OCI-LY7 (cell line): ENCODE measurements around the gene TBX2. TPM values are rescaled to one million over a fixed set of nuclear protein-coding genes. Genes with fewer than 3 reads are reported as not detected.

Experiments
- BruUV-seq: library from RNA; stranded (reverse); fragments of 400-500 nt; replicated peaks from 2 replicates; lab custom pipeline; 2021; lab: Mats Ljungman, UMichigan
- CTCF ChIA-PET: fragments of 300-600 bp; sonication (Branson Sonifier 250); formaldehyde crosslinking; loops from one replicate; lab custom pipeline; 2022; ENCODE audit warnings: antibody characterized with exemption; ENCODE audit not compliant: unreplicated experiment; lab: Charles Lee
- POLR2A ChIA-PET: fragments of 300-600 bp; sonication (Branson Sonifier 250); formaldehyde crosslinking; loops from one replicate; lab custom pipeline; 2022; ENCODE audit warnings: antibody characterized with exemption; lab: Charles Lee
- DNase-seq: peaks from one replicate; pipeline ENCODE4 v3.0.0-alpha.2; 2015; ENCODE audit warnings: low spot score
- H2AFZ ChIP-seq: fragments of 200-600 bp; sonication (generic), shearing (Covaris generic); 2 replicates; pipeline ENCODE4 v1.6.1; 2014; ENCODE audit warnings: mild to moderate bottlenecking, antibody characterized with exemption, low read length, moderate library complexity
- H3K27ac ChIP-seq: fragments of 200-600 bp; sonication (generic); 2 replicates; pipeline ENCODE4 v1.5.1; 2014; ENCODE audit warnings: mixed run types, low read depth, mild to moderate bottlenecking, moderate library complexity, low read length, inconsistent platforms; ENCODE audit not compliant: poor library complexity, severe bottlenecking
- H3K36me3 ChIP-seq: fragments of 200-600 bp; sonication (generic); 2 replicates; pipeline ENCODE4 v1.6.1; 2014; ENCODE audit warnings: mild to moderate bottlenecking, antibody characterized with exemption, low read length, moderate library complexity, mixed read lengths; ENCODE audit not compliant: insufficient read depth
- H3K4me1 ChIP-seq: fragments of 200-600 bp; sonication (generic); 2 replicates; pipeline ENCODE4 v1.5.1; 2014; ENCODE audit warnings: mild to moderate bottlenecking, low read length; ENCODE audit not compliant: insufficient read depth, poor library complexity, severe bottlenecking
- H3K4me2 ChIP-seq: fragments of 200-600 bp; sonication (generic); 2 replicates; pipeline ENCODE4 v1.6.1; 2014; ENCODE audit warnings: mild to moderate bottlenecking, low read length
- H3K4me3 ChIP-seq: fragments of 200-600 bp; sonication (generic); 2 replicates; pipeline ENCODE4 v1.5.1; 2014; ENCODE audit warnings: mild to moderate bottlenecking, low read depth, low read length; ENCODE audit not compliant: poor library complexity, severe bottlenecking
- H3K79me2 ChIP-seq: fragments of 200-600 bp; sonication (generic); 2 replicates; pipeline ENCODE4 v1.6.1; 2016; ENCODE audit warnings: low read depth, mild to moderate bottlenecking, low read length, moderate library complexity, mixed read lengths; ENCODE audit not compliant: insufficient read depth
- H3K9me2 ChIP-seq: fragments of 200-600 bp; sonication (generic); 2 replicates; pipeline ENCODE4 v1.6.1; 2016; ENCODE audit warnings: mild to moderate bottlenecking, low read length, mixed read lengths; ENCODE audit not compliant: insufficient read depth
- H3K9me3 ChIP-seq: fragments of 200-600 bp; sonication (generic); 2 replicates; pipeline ENCODE4 v1.6.1; 2014; ENCODE audit warnings: mild to moderate bottlenecking, mixed run types, low read length, mixed read lengths
- H4K20me1 ChIP-seq: fragments of 200-600 bp; sonication (generic); 2 replicates; pipeline ENCODE4 v1.6.1; 2014; ENCODE audit warnings: mild to moderate bottlenecking, antibody characterized with exemption, low read length, moderate library complexity, mixed read lengths; ENCODE audit not compliant: insufficient read depth
- CTCF ChIP-seq: fragments of 200-600 bp; sonication (generic); conservative IDR thresholded peaks from 2 replicates; pipeline ENCODE4 v1.5.1; 2014; ENCODE audit warnings: mild to moderate bottlenecking, antibody characterized with exemption, low read length, moderate library complexity, mixed read lengths
- EZH2phosphoT487 ChIP-seq: fragments of 200-600 bp; sonication (generic); IDR thresholded peaks from 2 replicates; pipeline ENCODE4 v1.6.1; 2018; ENCODE audit warnings: low read depth, borderline replicate concordance, mild to moderate bottlenecking, mixed run types, antibody characterized with exemption, low read length, moderate library complexity, mixed read lengths
- intact Hi-C: fragments of 100-400 bp; cut with micrococcal nuclease; formaldehyde crosslinking; loops from one replicate; pipeline ENCODE4 v1.10.0; 2022; ENCODE audit not compliant: unreplicated experiment
- total RNA-seq, 2 experiments: library from RNA; depleted of rRNA in 1 of 2; stranded (reverse); fragments of >200 nt in 1 of 2; shearing (Covaris generic) in 1 of 2; gene quantifications; 2 replicates each; pipeline ENCODE4 v1.2.3, GENCODE V29; 2014 to 2022

TBX2 gene
- total RNA-seq, 2 experiments from 2014 or later, result not detected

- intact Hi-C loops, result no loop called here
- ChIA-PET POLR2A (interaction anchor here (0.5 kb wide), 1 partner anchor 700 kb away, joined by 4 read pairs; no protein-coding TSS in a partner anchor), CTCF (no interaction called here)
These were observed 42.6 kb downstream of the TBX2 start for GRCh38 chr17:61442136-61442775.

GRCh38 chr17:61442878-61443474, 43.3 kb downstream of the TBX2 start:
- H3K4me3 ChIP-seq, result no peak overlapping the region
- no peaks in the 10 kb centered on the region for H3K9me3 ChIP-seq
- no peaks in the 10 kb centered on the region for H3K4me1 ChIP-seq
- H2AFZ ChIP-seq, result no peak overlapping the region
- TF ChIP-seq CTCF (no peak), EZH2phosphoT487 (no peak)
- no peaks in the 10 kb centered on the region for H3K9me2 ChIP-seq
- H3K79me2 ChIP-seq, result no peaks in the 10 kb centered on the region
- DNase-seq, result no peak
- POLR2A ChIA-PET, result interaction anchor here (0.5 kb wide), 1 partner anchor 370 kb away, joined by 3 read pairs; no protein-coding TSS in a partner anchor
- no peak overlapping the region for H3K27ac ChIP-seq
- intact Hi-C loops, result no loop called here
- no peak overlapping the region for H3K4me2 ChIP-seq
- H3K36me3 ChIP-seq, result no peaks in the 10 kb centered on the region
- H4K20me1 ChIP-seq, result no peaks in the 10 kb centered on the region
- no TSS peak for BruUV-seq
- CTCF ChIA-PET, result no interaction called here

More at GRCh38 chr17:61442136-61442775, 42.6 kb downstream of the TBX2 start:
- no peaks in the 10 kb centered on the region for H3K9me2 ChIP-seq
- no TSS peak for BruUV-seq
- no peaks in the 10 kb centered on the region for H3K9me3 ChIP-seq
- no peaks in the 10 kb centered on the region for H3K36me3 ChIP-seq
- H3K27ac ChIP-seq, result no peak overlapping the region
- no peaks in the 10 kb centered on the region for H3K4me1 ChIP-seq
- no peak overlapping the region for H3K4me2 ChIP-seq
- H3K4me3 ChIP-seq, result no peak overlapping the region
- H3K79me2 ChIP-seq, result no peaks in the 10 kb centered on the region
- TF ChIP-seq CTCF (no peak), EZH2phosphoT487 (no peak)
- H4K20me1 ChIP-seq, result no peaks in the 10 kb centered on the region
- no peak overlapping the region for H2AFZ ChIP-seq
- no peak for DNase-seq

GRCh38 chr17:61443475-61443882, 43.8 kb downstream of the TBX2 start:
- Histone ChIP-seq H3K9me2 (no peaks in the 10 kb centered on the region), H3K79me2 (no peaks in the 10 kb centered on the region), H2AFZ (no peak overlapping the region), H3K36me3 (no peaks in the 10 kb centered on the region), H3K4me3 (no peak overlapping the region), H3K9me3 (no peaks in the 10 kb centered on the region), H3K4me1 (no peaks in the 10 kb centered on the region), H3K4me2 (no peak overlapping the region), H4K20me1 (no peaks in the 10 kb centered on the region), H3K27ac (no peak overlapping the region)
- TF ChIP-seq EZH2phosphoT487 (no peak), CTCF (no peak)
- intact Hi-C loops, result no loop called here
- POLR2A ChIA-PET, result no interaction called here
- BruUV-seq, result no TSS peak
- CTCF ChIA-PET, result no interaction called here
- no peak for DNase-seq
